ENCODE results near the gene MSANTD1. TPM values are rescaled to one million over a fixed set of nuclear protein-coding genes. Genes with fewer than 3 reads are reported as not detected.

MSANTD1 gene
- total and polyA plus RNA-seq, 2 donors (not counting 1 experiment from before 2014, with no cell fraction given): 0.78 to 5.5 TPM

DNA sequence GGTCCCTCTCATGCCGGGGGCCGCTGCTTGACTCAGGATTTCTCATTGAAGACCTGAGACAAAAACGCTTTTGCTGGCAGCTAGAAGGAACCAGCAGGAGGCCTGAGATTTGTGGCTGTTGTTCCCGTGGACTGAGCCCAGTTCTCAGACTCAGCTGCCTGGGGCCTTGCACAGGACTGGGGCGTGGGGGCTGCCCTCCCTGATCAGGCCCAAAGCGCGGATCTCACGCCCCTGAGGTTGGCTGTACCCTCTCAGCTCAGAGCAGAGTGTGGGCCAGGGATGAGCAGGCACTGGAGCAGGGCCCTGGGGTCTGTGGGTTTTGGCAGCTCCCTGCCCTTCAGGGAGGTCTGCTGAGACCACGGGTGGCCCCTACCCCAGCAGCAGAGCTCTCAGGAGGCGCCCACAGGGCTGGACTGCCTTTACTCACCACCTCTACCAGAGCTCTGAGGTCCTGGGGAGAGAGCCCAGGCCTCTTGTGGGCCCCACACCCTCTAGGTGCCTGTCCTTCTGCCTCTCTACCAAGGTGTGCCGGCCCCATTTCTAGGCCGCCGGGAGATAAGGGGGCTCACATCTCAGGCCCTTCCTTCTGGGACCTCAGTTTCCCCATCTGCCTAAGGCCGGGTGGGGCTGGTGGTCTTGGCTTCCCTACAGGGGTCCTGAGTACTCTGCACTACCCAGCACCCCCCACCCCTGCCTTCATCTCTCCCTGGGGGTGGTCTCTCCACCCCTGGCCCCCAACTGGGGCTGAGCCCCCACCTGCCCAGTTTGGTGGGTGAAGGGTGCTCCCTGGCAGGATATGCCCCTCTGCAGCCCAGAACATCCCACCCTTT lies 5.6 kb downstream of the MSANTD1 start:
- H4K20me1 ChIP-seq (ENCODE audit: control insufficient read depth, insufficient read depth, low read length, poor library complexity, severe bottlenecking): no peaks in the 10 kb centered on the region
- peaks cover 9 to 17% of the 10 kb centered on the region in 2 donors for H3K4me1 ChIP-seq (ENCODE audit: control insufficient read depth in 2 of 2, insufficient read depth in 2 of 2, low read length in 2 of 2)
- no peak overlapping the region for H2AFZ ChIP-seq (ENCODE audit: insufficient read depth, low read depth, low read length, poor library complexity, severe bottlenecking)
- H3K4me1 Mint-ChIP-seq: peaks cover 22% of the 10 kb centered on the region
- CTCF ChIA-PET: no interaction called here
- no peak overlapping the region for H3K4me3 ChIP-seq (ENCODE audit: control extremely low read depth in 1 of 5, extremely low read depth in 1 of 5, insufficient read depth in 1 of 5, low read depth in 2 of 5, low read length in 4 of 5)
- H3K36me3 ChIP-seq (replicated peaks in 1 of 2; ENCODE audit: control extremely low read depth in 1 of 2, control insufficient read depth in 1 of 2, extremely low read depth in 1 of 2, insufficient read depth in 2 of 2, low read length in 1 of 2): no peaks in the 10 kb centered on the region
- intact Hi-C loops (cut with micrococcal nuclease): no loop called here
- ATAC-seq (ENCODE audit: low read depth): no peak
- H3K9me3 ChIP-seq (ENCODE audit: control extremely low read depth in 1 of 3, control insufficient read depth in 2 of 3, insufficient read depth in 1 of 3, low read length in 2 of 3): no peaks in the 10 kb centered on the region
- H3K27ac ChIP-seq (ENCODE audit: low read length in 2 of 2): no peak overlapping the region
- no peaks in the 10 kb centered on the region for H3K27me3 ChIP-seq (replicated peaks in 1 of 4; ENCODE audit: control extremely low read depth in 1 of 4, control insufficient read depth in 3 of 4, insufficient read depth in 4 of 4, low read length in 3 of 4)
- TF ChIP-seq, protein P1, sequence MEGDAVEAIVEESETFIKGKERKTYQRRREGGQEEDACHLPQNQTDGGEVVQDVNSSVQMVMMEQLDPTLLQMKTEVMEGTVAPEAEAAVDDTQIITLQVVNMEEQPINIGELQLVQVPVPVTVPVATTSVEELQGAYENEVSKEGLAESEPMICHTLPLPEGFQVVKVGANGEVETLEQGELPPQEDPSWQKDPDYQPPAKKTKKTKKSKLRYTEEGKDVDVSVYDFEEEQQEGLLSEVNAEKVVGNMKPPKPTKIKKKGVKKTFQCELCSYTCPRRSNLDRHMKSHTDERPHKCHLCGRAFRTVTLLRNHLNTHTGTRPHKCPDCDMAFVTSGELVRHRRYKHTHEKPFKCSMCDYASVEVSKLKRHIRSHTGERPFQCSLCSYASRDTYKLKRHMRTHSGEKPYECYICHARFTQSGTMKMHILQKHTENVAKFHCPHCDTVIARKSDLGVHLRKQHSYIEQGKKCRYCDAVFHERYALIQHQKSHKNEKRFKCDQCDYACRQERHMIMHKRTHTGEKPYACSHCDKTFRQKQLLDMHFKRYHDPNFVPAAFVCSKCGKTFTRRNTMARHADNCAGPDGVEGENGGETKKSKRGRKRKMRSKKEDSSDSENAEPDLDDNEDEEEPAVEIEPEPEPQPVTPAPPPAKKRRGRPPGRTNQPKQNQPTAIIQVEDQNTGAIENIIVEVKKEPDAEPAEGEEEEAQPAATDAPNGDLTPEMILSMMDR (IDR thresholded peaks at IDR 0.05): no peak
- TF ChIP-seq EZH2 (IDR thresholded peaks at IDR 0.05; ENCODE audit: borderline replicate concordance, insufficient read depth, low read depth, low read length, poor library complexity, severe bottlenecking): no peak
- H3K4me2 ChIP-seq (replicated peaks; ENCODE audit: low read depth, low read length, poor library complexity, severe bottlenecking): no peak overlapping the region
- POLR2A ChIA-PET: no interaction called here
- WGBS (ENCODE audit: insufficient coverage): 98% methylated on average over 13 of the region's 14 CpGs
- no peaks in the 10 kb centered on the region for H3K79me2 ChIP-seq (ENCODE audit: control insufficient read depth, insufficient read depth, low read length)
- no peak overlapping the region for H3K9ac ChIP-seq (ENCODE audit: low read length)
- no peak overlapping the region for H3K4me3 Mint-ChIP-seq
- H3K27ac Mint-ChIP-seq: no peak overlapping the region
- H3K9me3 Mint-ChIP-seq (ENCODE audit: insufficient read depth): no peaks in the 10 kb centered on the region
- DNase-seq: no peak
- H3K27me3 Mint-ChIP-seq: no peaks in the 10 kb centered on the region

DNA sequence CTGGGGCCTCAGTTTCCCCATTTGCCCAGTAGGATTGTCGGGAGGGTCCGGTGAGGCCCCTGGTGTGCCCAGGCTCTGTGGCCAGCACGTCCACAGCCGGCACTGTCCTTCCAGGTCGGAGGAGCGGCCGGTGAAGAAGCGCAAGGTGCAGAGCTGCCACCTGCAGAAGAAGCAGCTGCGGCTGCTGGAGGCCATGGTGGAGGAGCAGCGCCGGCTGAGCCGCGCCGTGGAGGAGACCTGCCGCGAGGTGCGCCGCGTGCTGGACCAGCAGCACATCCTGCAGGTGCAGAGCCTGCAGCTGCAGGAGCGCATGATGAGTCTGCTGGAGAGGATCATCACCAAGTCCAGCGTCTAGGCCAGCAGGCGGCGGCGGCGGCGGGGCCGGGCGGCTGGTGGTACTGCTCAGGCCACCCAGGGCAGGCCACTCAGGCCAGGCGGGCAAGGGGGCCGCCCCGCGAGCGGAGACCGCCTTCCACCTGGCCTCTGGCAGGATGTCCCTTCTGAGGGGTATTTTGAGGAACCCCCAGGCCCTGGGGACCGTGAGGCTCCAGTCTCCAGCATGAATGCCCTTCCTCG lies 6.7 kb downstream of the MSANTD1 start:
- Mint-ChIP-seq H3K27me3 (no peaks in the 10 kb centered on the region), H3K9me3 (ENCODE audit: insufficient read depth) (no peaks in the 10 kb centered on the region), H3K4me1 (peaks cover 22% of the 10 kb centered on the region), H3K27ac (no peak overlapping the region), H3K4me3 (no peak overlapping the region)
- Histone ChIP-seq H3K9ac (ENCODE audit: low read length) (no peak overlapping the region), H3K27me3 (replicated peaks in 1 of 4; ENCODE audit: control extremely low read depth in 1 of 4, control insufficient read depth in 3 of 4, insufficient read depth in 4 of 4, low read length in 3 of 4) (no peaks in the 10 kb centered on the region), H3K4me1 (ENCODE audit: control insufficient read depth in 2 of 2, insufficient read depth in 2 of 2, low read length in 2 of 2) (peaks cover 9 to 17% of the 10 kb centered on the region in 2 donors), H3K4me2 (replicated peaks; ENCODE audit: low read depth, low read length, poor library complexity, severe bottlenecking) (no peak overlapping the region), H2AFZ (ENCODE audit: insufficient read depth, low read depth, low read length, poor library complexity, severe bottlenecking) (no peak overlapping the region), H4K20me1 (ENCODE audit: control insufficient read depth, insufficient read depth, low read length, poor library complexity, severe bottlenecking) (no peaks in the 10 kb centered on the region), H3K36me3 (replicated peaks in 1 of 2; ENCODE audit: control extremely low read depth in 1 of 2, control insufficient read depth in 1 of 2, extremely low read depth in 1 of 2, insufficient read depth in 2 of 2, low read length in 1 of 2) (no peaks in the 10 kb centered on the region), H3K27ac (ENCODE audit: low read length in 2 of 2) (no peak overlapping the region), H3K4me3 (ENCODE audit: control extremely low read depth in 1 of 5, extremely low read depth in 1 of 5, insufficient read depth in 1 of 5, low read depth in 2 of 5, low read length in 4 of 5) (no peak overlapping the region), H3K9me3 (ENCODE audit: control extremely low read depth in 1 of 3, control insufficient read depth in 2 of 3, insufficient read depth in 1 of 3, low read length in 2 of 3) (no peaks in the 10 kb centered on the region), H3K79me2 (ENCODE audit: control insufficient read depth, insufficient read depth, low read length) (no peaks in the 10 kb centered on the region)
- ChIA-PET POLR2A (no interaction called here), CTCF (no interaction called here)
- intact Hi-C loops (cut with micrococcal nuclease): no loop called here
- WGBS (ENCODE audit: insufficient coverage): 96% methylated on average over 33 of the region's 36 CpGs
- TF ChIP-seq EZH2 (IDR thresholded peaks at IDR 0.05; ENCODE audit: borderline replicate concordance, insufficient read depth, low read depth, low read length, poor library complexity, severe bottlenecking): no peak
- TF ChIP-seq, protein P1 (IDR thresholded peaks at IDR 0.05): no peak
- ATAC-seq (ENCODE audit: low read depth): no peak
- DNase-seq: no peak

Measured in B cell (primary cell).